Activated T-helper 1 cell treated with anti-CD3 and anti-CD28 coated beads, Interleukin-12 subunit alpha, Interleukin-12 subunit beta, Interleukin-2, Interleukin-4 antibody, amounts not matched to agents 30 ng/mL and 10 ng/mL and 1 ng/mL, durations not matched to agents 14 hours and 24 hours and 36 hours (primary cell): ENCODE results near the gene CNTLN. TPM values are rescaled to one million over a fixed set of nuclear protein-coding genes. Genes with fewer than 3 reads are reported as not detected.
"Not testable (repeated sequence)": the region's sequence is repeated elsewhere in the genome, so short reads cannot be mapped to it uniquely, and the experiment has no call there.

Experiments used
- DNase-seq: peaks from one replicate; pipeline ENCODE4 v3.0.0; 2021; ENCODE audit warnings: low spot score
- H3K27ac Mint-ChIP-seq: one replicate; pipeline ENCODE4 v1.8.0; 2021; ENCODE audit warnings: mild to moderate bottlenecking, mixed read lengths
- H3K27me3 Mint-ChIP-seq: one replicate; pipeline ENCODE4 v1.8.0; 2022; ENCODE audit warnings: mild to moderate bottlenecking, moderate library complexity, mixed read lengths; ENCODE audit not compliant: insufficient read depth
- H3K36me3 Mint-ChIP-seq: one replicate; pipeline ENCODE4 v1.8.0; 2021; ENCODE audit warnings: low read depth, mixed read lengths
- H3K4me1 Mint-ChIP-seq: one replicate; pipeline ENCODE4 v1.8.0; 2021; ENCODE audit warnings: low read depth, mixed read lengths
- H3K4me3 Mint-ChIP-seq: one replicate; pipeline ENCODE4 v1.8.0; 2021; ENCODE audit warnings: mild to moderate bottlenecking, moderate library complexity, mixed read lengths
- H3K9me3 Mint-ChIP-seq: one replicate; pipeline ENCODE4 v1.8.0; 2021; ENCODE audit warnings: mixed read lengths
- intact Hi-C: fragments of 100-400 bp; cut with micrococcal nuclease; formaldehyde crosslinking; loops from one replicate; pipeline ENCODE4 v1.15.1; 2024
- total RNA-seq: library from RNA; stranded (reverse); gene quantifications from 2 replicates; pipeline ENCODE4 v1.2.3, GENCODE V29; 2022

The CNTLN gene
- total RNA-seq, 1 donor from 2014 or later = 1.5 TPM

GRCh38 chr9:17521100-17521855 is 386.4 kb downstream of the CNTLN start:
- no peak for DNase-seq
- intact Hi-C loops = no loop called here
- Mint-ChIP-seq H3K4me1 (no peaks in the 10 kb centered on the region), H3K36me3 (no peaks in the 10 kb centered on the region), H3K27me3 (no peaks in the 10 kb centered on the region), H3K9me3 (no peaks in the 10 kb centered on the region), H3K4me3 (no peak overlapping the region), H3K27ac (no peak overlapping the region)

- H3K36me3 Mint-ChIP-seq, DNase-seq, intact Hi-C loops, H3K27ac Mint-ChIP-seq, H3K4me1 Mint-ChIP-seq, H3K4me3 Mint-ChIP-seq, H3K27me3 Mint-ChIP-seq, H3K9me3 Mint-ChIP-seq: not testable (repeated sequence)
Measured at GRCh38 chr9:17526726-17527125, 391.9 kb downstream of the CNTLN start.

DNA sequence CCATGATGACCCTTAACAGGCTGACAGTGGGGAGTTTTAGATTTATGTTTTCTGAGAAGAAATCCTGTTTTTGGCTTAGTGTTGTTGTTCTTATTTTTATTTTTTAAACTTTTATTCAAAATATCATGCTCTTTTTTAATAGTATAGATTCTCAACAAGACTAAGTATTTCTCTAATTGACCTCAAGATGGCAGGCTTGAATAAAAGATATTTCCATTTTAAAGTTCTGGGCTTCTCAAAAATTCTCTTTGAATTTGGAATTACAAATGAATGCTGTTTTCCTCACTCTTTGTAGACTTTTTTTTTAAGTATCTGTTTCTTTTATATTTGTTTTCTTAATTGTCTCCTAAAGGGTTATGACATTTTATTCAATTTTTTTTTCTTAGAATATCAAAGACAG is 394.0 kb downstream of the CNTLN start:
- Mint-ChIP-seq H3K36me3 (no peaks in the 10 kb centered on the region), H3K27me3 (no peaks in the 10 kb centered on the region), H3K27ac (no peak overlapping the region), H3K4me3 (no peak overlapping the region), H3K4me1 (no peaks in the 10 kb centered on the region), H3K9me3 (no peaks in the 10 kb centered on the region)
- no peak for DNase-seq
- intact Hi-C loops = no loop called here

DNA sequence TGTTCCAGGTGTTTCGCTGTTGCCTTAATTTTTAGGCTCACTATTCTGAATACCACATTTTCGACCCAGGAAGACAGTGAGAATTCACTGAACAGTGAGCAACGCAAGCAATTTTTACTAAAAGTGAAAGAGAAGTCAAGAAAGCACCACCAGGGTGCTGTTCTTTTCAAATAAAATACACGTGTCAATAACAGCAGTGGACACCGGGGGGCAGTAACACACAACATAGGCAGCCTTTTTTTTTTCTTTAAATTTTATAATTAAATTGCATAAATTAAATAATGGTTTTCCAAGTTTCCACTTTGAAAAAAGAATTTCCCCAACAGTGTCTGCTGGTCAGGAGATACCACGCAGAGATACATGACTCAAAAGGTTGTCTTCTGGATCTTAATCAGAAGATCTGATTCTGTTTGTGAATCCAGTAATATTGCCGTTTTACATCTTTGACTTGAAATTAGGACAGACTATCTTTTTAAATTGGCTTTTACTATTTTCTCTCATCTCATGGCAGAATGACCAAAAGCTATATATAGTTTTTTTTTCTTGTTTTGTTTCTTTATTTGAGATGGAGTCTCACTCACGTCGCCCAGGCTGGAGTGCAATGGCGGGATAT is 396.9 kb downstream of the CNTLN start:
- Mint-ChIP-seq H3K36me3 (no peaks in the 10 kb centered on the region), H3K4me1 (no peaks in the 10 kb centered on the region)
- intact Hi-C loops = loop anchor here (2.0 to 10.0 kb wide), 3 partner anchors 273 to 1496 kb away; no protein-coding TSS in a partner anchor

DNA sequence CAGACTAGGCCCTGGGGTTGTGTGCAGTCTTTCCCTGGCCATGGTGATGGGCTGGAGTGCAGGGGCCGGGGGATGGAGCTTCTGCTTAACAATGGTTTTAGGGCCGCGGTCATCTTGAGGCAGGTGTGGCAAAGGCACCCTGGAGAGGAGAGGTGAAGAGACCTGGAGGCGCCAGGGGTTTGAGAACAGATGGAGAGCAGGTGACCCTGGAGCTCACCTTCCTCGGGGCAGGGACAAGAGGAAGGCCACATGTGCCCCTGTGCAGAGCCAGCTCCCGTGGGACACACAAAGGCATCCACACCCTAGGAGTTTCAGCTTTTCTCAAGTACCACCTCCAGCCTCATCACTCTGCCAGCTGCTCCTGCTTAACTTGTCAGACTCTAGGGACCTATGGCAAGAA is 397.6 kb downstream of the CNTLN start:
- Mint-ChIP-seq H3K36me3 (no peaks in the 10 kb centered on the region), H3K27me3 (peaks cover 1% of the 10 kb centered on the region), H3K9me3 (no peaks in the 10 kb centered on the region), H3K4me3 (no peak overlapping the region), H3K4me1 (no peaks in the 10 kb centered on the region), H3K27ac (no peak overlapping the region)
- intact Hi-C loops = loop anchor here (5.0 to 10.0 kb wide), 2 partner anchors 272 to 1495 kb away; no protein-coding TSS in a partner anchor
- DNase-seq = no peak

More for the DNA sequence above, 396.9 kb downstream of the CNTLN start:
- DNase-seq = no peak
- Mint-ChIP-seq H3K27me3 (peaks cover 1% of the 10 kb centered on the region), H3K4me3 (no peak overlapping the region), H3K9me3 (no peaks in the 10 kb centered on the region), H3K27ac (no peak overlapping the region)

GRCh38 chr9:17535176-17535575 is 400.3 kb downstream of the CNTLN start:
- Mint-ChIP-seq H3K4me1 (no peaks in the 10 kb centered on the region), H3K36me3 (no peaks in the 10 kb centered on the region), H3K27me3 (peaks cover 1% of the 10 kb centered on the region), H3K9me3 (no peaks in the 10 kb centered on the region), H3K4me3 (no peak overlapping the region), H3K27ac (no peak overlapping the region)
- intact Hi-C loops = loop anchor here (10.0 kb wide), 1 partner anchor 270 kb away; no protein-coding TSS in a partner anchor
- no peak for DNase-seq

- intact Hi-C loops = loop anchor here (10.0 kb wide), 1 partner anchor 269 kb away; no protein-coding TSS in a partner anchor
- no peaks in the 10 kb centered on the region for H3K9me3 Mint-ChIP-seq
- DNase-seq = no peak
- no peak overlapping the region for H3K4me3 Mint-ChIP-seq
- H3K36me3 Mint-ChIP-seq = no peaks in the 10 kb centered on the region
- peaks cover 1% of the 10 kb centered on the region for H3K27me3 Mint-ChIP-seq
- H3K4me1 Mint-ChIP-seq = no peaks in the 10 kb centered on the region
- H3K27ac Mint-ChIP-seq = no peak overlapping the region
Measured at GRCh38 chr9:17536027-17536426, 401.2 kb downstream of the CNTLN start.

- peaks cover 5% of the 10 kb centered on the region for H3K9me3 Mint-ChIP-seq
- no peaks in the 10 kb centered on the region for H3K4me1 Mint-ChIP-seq
- H3K27ac Mint-ChIP-seq = no peak overlapping the region
- no peaks in the 10 kb centered on the region for H3K27me3 Mint-ChIP-seq
- no peak overlapping the region for H3K4me3 Mint-ChIP-seq
- intact Hi-C loops = no loop called here
- no peak for DNase-seq
- H3K36me3 Mint-ChIP-seq = no peaks in the 10 kb centered on the region
Measured at GRCh38 chr9:17551023-17551422, 416.2 kb downstream of the CNTLN start.
